H9 (cell line): ENCODE measurements around the gene NKAIN2. TPM values are rescaled to one million over a fixed set of nuclear protein-coding genes. Genes with fewer than 3 reads are reported as not detected.

Source experiments
- DNase-seq: peaks from one replicate; pipeline ENCODE4 v3.0.0-alpha.2; 2017
- H2AFZ ChIP-seq: one replicate; pipeline ENCODE4 v1.6.1; 2013; ENCODE audit warnings: mild to moderate bottlenecking, low read length, control low read depth, moderate library complexity
- H2AK5ac ChIP-seq: 2 replicates; pipeline ENCODE4 v1.6.1; 2013; ENCODE audit warnings: low read length, control low read depth, mixed read lengths; ENCODE audit not compliant: insufficient read length
- H2BK120ac ChIP-seq: one replicate; pipeline ENCODE4 v1.6.1; 2013; ENCODE audit warnings: low read depth, mild to moderate bottlenecking, low read length, control low read depth, inconsistent platforms; ENCODE audit not compliant: poor library complexity, severe bottlenecking
- H2BK12ac ChIP-seq: 2 replicates; pipeline ENCODE4 v1.6.1; 2013; ENCODE audit warnings: low read length, control low read depth, mixed read lengths, low read depth; ENCODE audit not compliant: insufficient read length
- H2BK15ac ChIP-seq: 2 replicates; pipeline ENCODE4 v1.6.1; 2013; ENCODE audit warnings: low read depth, low read length, control low read depth
- H2BK20ac ChIP-seq: one replicate; pipeline ENCODE4 v1.6.1; 2013; ENCODE audit warnings: low read depth, mild to moderate bottlenecking, low read length, control low read depth, inconsistent platforms; ENCODE audit not compliant: poor library complexity, severe bottlenecking
- H2BK5ac ChIP-seq: 2 replicates; pipeline ENCODE4 v1.6.1; 2013; ENCODE audit warnings: low read length, control low read depth, mixed read lengths; ENCODE audit not compliant: insufficient read length
- H3K14ac ChIP-seq: 2 replicates; pipeline ENCODE4 v1.6.1; 2013; ENCODE audit warnings: low read length, control low read depth; ENCODE audit not compliant: insufficient read depth
- H3K18ac ChIP-seq: 2 replicates; pipeline ENCODE4 v1.6.1; 2013; ENCODE audit warnings: low read depth, mild to moderate bottlenecking, mixed read lengths, low read length, control low read depth; ENCODE audit not compliant: insufficient read length
- H3K23ac ChIP-seq: 2 replicates; pipeline ENCODE4 v1.6.1; 2013; ENCODE audit warnings: low read length, control low read depth, mixed read lengths, low read depth; ENCODE audit not compliant: insufficient read length
- H3K23me2 ChIP-seq: 2 replicates; pipeline ENCODE4 v1.6.1; 2013; ENCODE audit warnings: low read depth, mild to moderate bottlenecking, mixed read lengths, low read length, control low read depth; ENCODE audit not compliant: insufficient read length, poor library complexity, severe bottlenecking
- H3K27ac ChIP-seq: 2 replicates; pipeline ENCODE4 v1.5.1; 2013; ENCODE audit warnings: low read length, control low read depth, mixed read lengths, low read depth; ENCODE audit not compliant: insufficient read length
- H3K27me3 ChIP-seq: 2 replicates; pipeline ENCODE4 v1.6.1; 2013; ENCODE audit warnings: low read length, control low read depth, inconsistent platforms; ENCODE audit not compliant: insufficient read depth
- H3K4ac ChIP-seq: 2 replicates; pipeline ENCODE4 v1.6.1; 2013; ENCODE audit warnings: low read depth, mild to moderate bottlenecking, control low read depth, inconsistent platforms, low read length, moderate library complexity
- H3K4me1 ChIP-seq: 2 replicates; pipeline ENCODE4 v1.6.1; 2013; ENCODE audit warnings: low read length, control low read depth, inconsistent platforms; ENCODE audit not compliant: insufficient read depth
- H3K4me2 ChIP-seq: 2 replicates; pipeline ENCODE4 v1.6.1; 2013; ENCODE audit warnings: low read length, control low read depth, mixed read lengths; ENCODE audit not compliant: insufficient read length, insufficient read depth
- H3K56ac ChIP-seq: 2 replicates; pipeline ENCODE4 v1.6.1; 2013; ENCODE audit warnings: low read depth, mild to moderate bottlenecking, mixed read lengths, low read length, control low read depth; ENCODE audit not compliant: insufficient read length
- H3K79me1 ChIP-seq: 2 replicates; pipeline ENCODE4 v1.6.1; 2013; ENCODE audit warnings: low read depth, mild to moderate bottlenecking, moderate library complexity, low read length, control low read depth, inconsistent platforms; ENCODE audit not compliant: insufficient read depth, poor library complexity, severe bottlenecking
- H3K79me2 ChIP-seq: 2 replicates; pipeline ENCODE4 v1.6.1; 2013; ENCODE audit warnings: low read length, control low read depth, inconsistent platforms; ENCODE audit not compliant: insufficient read depth
- H3K9ac ChIP-seq: 2 replicates; pipeline ENCODE4 v1.6.1; 2013; ENCODE audit warnings: low read length, control low read depth, mixed read lengths; ENCODE audit not compliant: insufficient read length; ENCODE audit errors: extremely low read depth
- H3K9me3 ChIP-seq: one replicate; pipeline ENCODE4 v1.6.1; 2013; ENCODE audit warnings: low read depth, low read length, inconsistent platforms; ENCODE audit not compliant: control insufficient read depth
- H3T11ph ChIP-seq: one replicate; pipeline ENCODE4 v1.6.1; 2013; ENCODE audit warnings: mild to moderate bottlenecking, low read length, control low read depth, inconsistent platforms
- H4K20me1 ChIP-seq: one replicate; pipeline ENCODE4 v1.6.1; 2013; ENCODE audit not compliant: control insufficient read depth, insufficient read length, insufficient read depth
- H4K5ac ChIP-seq: 2 replicates; pipeline ENCODE4 v1.6.1; 2013; ENCODE audit warnings: low read depth, mild to moderate bottlenecking, mixed read lengths, low read length, control low read depth; ENCODE audit not compliant: insufficient read length
- H4K8ac ChIP-seq: replicated peaks from 2 replicates; pipeline ENCODE4 v1.6.1; 2013; ENCODE audit warnings: low read length, control low read depth, mixed read lengths, low read depth; ENCODE audit not compliant: insufficient read length
- H4K91ac ChIP-seq: 2 replicates; pipeline ENCODE4 v1.6.1; 2013; ENCODE audit warnings: low read depth, mild to moderate bottlenecking, moderate library complexity, mixed read lengths, low read length, control low read depth; ENCODE audit not compliant: insufficient read length
- H3K27ac Mint-ChIP-seq, 3 experiments: 2 replicates in 2 of 3; 3 replicates in 1 of 3; pipeline ENCODE4 v1.8.0; 2020 to 2021; ENCODE audit warnings: mixed read lengths in 3 of 3, mild to moderate bottlenecking in 1 of 3, moderate library complexity in 1 of 3
- H3K27me3 Mint-ChIP-seq: 2 replicates; pipeline ENCODE4 v1.8.0; 2021; ENCODE audit warnings: low read depth, mild to moderate bottlenecking, moderate library complexity, mixed read lengths
- H3K36me3 Mint-ChIP-seq, 3 experiments: 2 replicates in 2 of 3; 3 replicates in 1 of 3; pipeline ENCODE4 v1.8.0; 2020 to 2021; ENCODE audit warnings: low read depth in 3 of 3, mixed read lengths in 3 of 3; ENCODE audit not compliant: insufficient read depth in 1 of 3
- H3K4me1 Mint-ChIP-seq, 2 experiments: 2 replicates each; pipeline ENCODE4 v1.8.0; 2020; ENCODE audit warnings: mixed read lengths in 2 of 2
- H3K4me3 Mint-ChIP-seq, 2 experiments: 2 replicates in 1 of 2; 3 replicates in 1 of 2; pipeline ENCODE4 v1.8.0; 2020 to 2021; ENCODE audit warnings: mild to moderate bottlenecking in 2 of 2, mixed read lengths in 2 of 2, moderate library complexity in 1 of 2
- H3K9me3 Mint-ChIP-seq, 2 experiments: 2 replicates in 1 of 2; 3 replicates in 1 of 2; pipeline ENCODE4 v1.8.0; 2020; ENCODE audit warnings: mild to moderate bottlenecking in 2 of 2, mixed read lengths in 2 of 2, moderate library complexity in 1 of 2
- WGBS: extraction: QIAGEN DNeasy Blood & Tissue Kit; methylation state at CpG from one replicate; pipeline ENCODE4 v1.1.7; 2013; ENCODE audit warnings: missing lambda C conversion rate, low lambda C conversion rate, mixed read lengths; ENCODE audit not compliant: insufficient read length; ENCODE audit errors: extremely low coverage; 5-methylcytosine and 5-hydroxymethylcytosine counted together
- total RNA-seq: library from RNA; stranded (reverse); gene quantifications from 2 replicates; pipeline ENCODE4 v1.2.1, GENCODE V29; 2021
- TF ChIP-seq, protein P1 (sequence below): fragments of 200-600 bp; sonication (generic); conservative IDR thresholded peaks from 3 replicates; pipeline ENCODE4 v1.8.0; 2021; ENCODE audit warnings: antibody characterized with exemption, mild to moderate bottlenecking

The NKAIN2 gene
- total RNA-seq, 1 experiment from 2014 or later = 0.17 TPM

GRCh38 chr6:124487623-124488431, 684.2 kb downstream of the NKAIN2 start:
- Histone ChIP-seq H3K79me1 (no peaks in the 10 kb centered on the region), H3K27ac (no peak overlapping the region), H3K23ac (no peak overlapping the region), H2BK12ac (no peak overlapping the region), H3K27me3 (no peaks in the 10 kb centered on the region), H2BK120ac (no peak overlapping the region), H4K5ac (no peak overlapping the region), H3K56ac (no peak overlapping the region), H3K4ac (no peak overlapping the region), H3K4me1 (no peaks in the 10 kb centered on the region), H4K8ac (no peak overlapping the region), H2AK5ac (no peak overlapping the region), H3K9ac (no peak overlapping the region), H2BK5ac (no peak overlapping the region), H3K14ac (no peak overlapping the region), H2BK15ac (no peak overlapping the region), H4K91ac (no peak overlapping the region), H2AFZ (no peak overlapping the region), H3K23me2 (no peaks in the 10 kb centered on the region), H3T11ph (no peak overlapping the region), H3K9me3 (no peaks in the 10 kb centered on the region), H3K4me2 (no peak overlapping the region), H3K79me2 (no peaks in the 10 kb centered on the region), H2BK20ac (no peak overlapping the region), H4K20me1 (no peaks in the 10 kb centered on the region), H3K18ac (no peak overlapping the region)
- H3K9me3 Mint-ChIP-seq = no peaks in the 10 kb centered on the region
- no peak overlapping the region for H3K27ac Mint-ChIP-seq
- no CpG with 5 or more reads among the region's 4 CpGs for WGBS
- no peaks in the 10 kb centered on the region for H3K36me3 Mint-ChIP-seq
- no peak overlapping the region for H3K4me3 Mint-ChIP-seq
- TF ChIP-seq, protein P1, sequence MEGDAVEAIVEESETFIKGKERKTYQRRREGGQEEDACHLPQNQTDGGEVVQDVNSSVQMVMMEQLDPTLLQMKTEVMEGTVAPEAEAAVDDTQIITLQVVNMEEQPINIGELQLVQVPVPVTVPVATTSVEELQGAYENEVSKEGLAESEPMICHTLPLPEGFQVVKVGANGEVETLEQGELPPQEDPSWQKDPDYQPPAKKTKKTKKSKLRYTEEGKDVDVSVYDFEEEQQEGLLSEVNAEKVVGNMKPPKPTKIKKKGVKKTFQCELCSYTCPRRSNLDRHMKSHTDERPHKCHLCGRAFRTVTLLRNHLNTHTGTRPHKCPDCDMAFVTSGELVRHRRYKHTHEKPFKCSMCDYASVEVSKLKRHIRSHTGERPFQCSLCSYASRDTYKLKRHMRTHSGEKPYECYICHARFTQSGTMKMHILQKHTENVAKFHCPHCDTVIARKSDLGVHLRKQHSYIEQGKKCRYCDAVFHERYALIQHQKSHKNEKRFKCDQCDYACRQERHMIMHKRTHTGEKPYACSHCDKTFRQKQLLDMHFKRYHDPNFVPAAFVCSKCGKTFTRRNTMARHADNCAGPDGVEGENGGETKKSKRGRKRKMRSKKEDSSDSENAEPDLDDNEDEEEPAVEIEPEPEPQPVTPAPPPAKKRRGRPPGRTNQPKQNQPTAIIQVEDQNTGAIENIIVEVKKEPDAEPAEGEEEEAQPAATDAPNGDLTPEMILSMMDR = no peak
- H3K4me1 Mint-ChIP-seq = peaks cover 4 to 7% of the 10 kb centered on the region in 2 experiments; a peak in 1 of 4 replicates
- no peak for DNase-seq
- H3K27me3 Mint-ChIP-seq = no peaks in the 10 kb centered on the region
